Renal cortical epithelial cell (primary cell): Measurements from ENCODE around the gene PPM1G. TPM values are rescaled to one million over a fixed set of nuclear protein-coding genes. Genes with fewer than 3 reads are reported as not detected.
"Not testable (repeated sequence)": the region's sequence is repeated elsewhere in the genome, so short reads cannot be mapped to it uniquely, and the experiment has no call there.

Experiments used
- DNase-seq: peaks from one replicate; pipeline ENCODE4 v3.0.0-alpha.2; 2011; ENCODE audit warnings: low read depth
- total RNA-seq: library from RNA; depleted of rRNA; stranded (reverse); fragments of >200 nt; gene quantifications from 2 replicates; pipeline ENCODE4 v1.2.3, GENCODE V29; 2014

PPM1G gene
- total RNA-seq, 1 donor from 2014 or later = 119 TPM

- no peak for DNase-seq
Observed at GRCh38 chr2:27376151-27376865, 33.1 kb downstream of the PPM1G start.

DNA sequence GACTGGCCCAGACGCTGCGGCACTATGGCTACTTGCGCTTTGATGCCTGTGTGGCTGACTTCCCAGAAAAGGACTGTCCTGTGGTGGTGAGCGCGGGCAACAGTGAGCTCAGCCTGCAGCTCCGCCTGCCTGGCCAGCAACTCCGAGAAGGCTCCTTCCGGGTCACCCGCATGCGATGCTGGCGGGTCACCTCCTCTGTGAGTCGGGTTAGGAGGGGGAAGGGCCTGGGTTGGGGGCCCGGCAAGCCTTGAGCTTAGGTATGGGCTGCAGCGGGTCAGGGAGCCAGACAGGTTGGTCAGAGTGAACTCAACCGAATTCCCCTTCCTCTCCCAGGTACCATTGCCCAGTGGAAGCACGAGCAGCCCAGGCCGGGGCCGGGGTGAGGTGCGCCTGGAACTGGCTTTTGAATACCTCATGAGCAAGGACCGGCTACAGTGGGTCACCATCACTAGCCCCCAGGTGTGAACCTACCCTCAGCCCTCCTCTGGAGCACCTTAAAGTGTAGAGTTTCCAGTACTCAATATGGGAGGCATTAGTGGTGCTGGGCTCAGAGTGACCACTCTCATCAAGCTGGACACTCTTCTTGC lies 33.8 kb downstream of the PPM1G start:
- no peak for DNase-seq

GRCh38 chr2:27373567-27373966 lies 35.8 kb downstream of the PPM1G start:
- no peak for DNase-seq

DNA sequence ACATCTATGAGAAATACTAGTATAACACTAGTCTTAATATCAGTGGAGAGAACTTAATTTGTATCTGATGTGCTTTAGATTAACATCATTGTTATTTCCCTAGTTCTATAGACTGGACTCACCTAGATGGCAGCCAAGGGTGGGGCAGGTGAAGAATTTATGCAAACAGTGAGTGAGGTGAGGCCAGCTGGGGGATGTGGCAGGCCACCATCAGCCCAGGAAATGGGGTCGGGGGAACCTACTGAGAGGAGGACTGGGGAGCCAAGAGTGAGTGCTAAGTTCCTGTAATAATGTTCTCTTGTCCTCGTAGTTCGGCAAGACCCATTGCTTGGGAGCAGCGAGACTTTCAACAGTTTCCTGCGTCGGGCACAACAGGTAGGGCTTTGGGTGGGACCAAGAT lies 36.5 kb downstream of the PPM1G start:
- DNase-seq = no peak

GRCh38 chr2:27370816-27371620 lies 38.4 kb downstream of the PPM1G start:
- DNase-seq = peak; percentile 33

DNA sequence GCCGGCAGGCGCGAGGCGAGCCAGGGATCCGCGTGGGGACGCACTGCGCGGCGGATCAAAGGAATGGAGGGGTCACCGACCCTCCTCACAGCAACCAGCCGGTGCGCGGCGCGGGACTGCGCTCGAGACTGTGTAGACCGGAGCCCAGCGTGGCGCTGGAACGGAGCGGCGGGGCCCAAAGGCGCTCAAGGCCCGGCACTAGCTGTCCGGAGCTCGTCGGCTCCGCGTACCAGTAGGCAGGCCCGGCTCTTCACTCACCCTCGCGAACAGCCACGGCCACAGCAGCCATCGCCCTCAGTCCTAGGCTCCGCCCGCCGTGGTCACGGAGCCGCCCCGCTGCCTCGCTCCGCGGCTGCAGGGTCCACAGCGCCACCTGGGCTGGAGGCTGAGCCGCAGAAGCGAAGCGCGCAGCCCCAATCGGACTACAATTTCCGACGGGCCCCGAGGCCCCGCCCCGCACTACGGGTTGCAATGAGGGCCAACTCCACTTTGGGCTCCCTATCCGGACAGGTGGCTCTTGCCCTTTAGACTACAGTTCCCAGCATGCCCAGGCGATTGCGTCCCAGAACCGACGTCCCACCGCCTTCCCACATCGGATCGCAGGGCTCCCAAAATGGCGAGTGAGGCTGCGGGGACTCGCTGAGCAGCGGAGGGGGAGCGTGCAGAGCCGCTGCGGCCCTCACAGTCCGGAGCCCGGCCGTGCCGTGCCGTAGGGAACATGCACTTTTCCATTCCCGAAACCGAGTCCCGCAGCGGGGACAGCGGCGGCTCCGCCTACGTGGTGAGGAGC lies 39.2 kb downstream of the PPM1G start, which contains the start of the genes EIF2B4 and SNX17:
Gene EIF2B4 (minus strand): TSS at position 313 of the 790 bp plus-strand sequence. CDS start 24 bp downstream, at position 289.
Gene SNX17 (plus strand): TSS at position 591 of the 790 bp plus-strand sequence. CDS start 128 bp downstream, at position 719.
- peak; percentile 96 for DNase-seq

GRCh38 chr2:27369471-27370025 lies 39.8 kb downstream of the PPM1G start:
- DNase-seq = peak; percentile 33

DNA sequence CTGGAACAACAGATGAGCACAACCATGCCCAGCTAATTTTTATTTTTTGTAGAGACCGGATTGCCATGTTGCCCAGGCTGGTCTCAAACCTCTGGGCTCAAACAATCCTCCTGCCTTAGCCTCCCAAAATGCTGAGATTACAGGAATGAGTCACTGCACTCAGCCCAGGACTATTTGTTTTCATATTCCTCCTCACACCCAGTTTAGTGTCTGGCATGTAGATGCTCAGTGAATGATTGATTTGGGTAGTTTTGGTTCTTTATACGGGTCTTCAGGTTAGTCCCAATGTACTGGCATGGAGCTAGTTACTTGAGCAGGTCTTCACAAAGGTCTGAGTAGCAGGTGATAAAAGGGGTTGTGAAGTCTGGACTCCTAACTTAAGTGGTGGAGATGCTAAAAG lies 45.5 kb downstream of the PPM1G start:
- no peak for DNase-seq

- no peak for DNase-seq
Observed at GRCh38 chr2:27362678-27363420, 46.5 kb downstream of the PPM1G start.

DNA sequence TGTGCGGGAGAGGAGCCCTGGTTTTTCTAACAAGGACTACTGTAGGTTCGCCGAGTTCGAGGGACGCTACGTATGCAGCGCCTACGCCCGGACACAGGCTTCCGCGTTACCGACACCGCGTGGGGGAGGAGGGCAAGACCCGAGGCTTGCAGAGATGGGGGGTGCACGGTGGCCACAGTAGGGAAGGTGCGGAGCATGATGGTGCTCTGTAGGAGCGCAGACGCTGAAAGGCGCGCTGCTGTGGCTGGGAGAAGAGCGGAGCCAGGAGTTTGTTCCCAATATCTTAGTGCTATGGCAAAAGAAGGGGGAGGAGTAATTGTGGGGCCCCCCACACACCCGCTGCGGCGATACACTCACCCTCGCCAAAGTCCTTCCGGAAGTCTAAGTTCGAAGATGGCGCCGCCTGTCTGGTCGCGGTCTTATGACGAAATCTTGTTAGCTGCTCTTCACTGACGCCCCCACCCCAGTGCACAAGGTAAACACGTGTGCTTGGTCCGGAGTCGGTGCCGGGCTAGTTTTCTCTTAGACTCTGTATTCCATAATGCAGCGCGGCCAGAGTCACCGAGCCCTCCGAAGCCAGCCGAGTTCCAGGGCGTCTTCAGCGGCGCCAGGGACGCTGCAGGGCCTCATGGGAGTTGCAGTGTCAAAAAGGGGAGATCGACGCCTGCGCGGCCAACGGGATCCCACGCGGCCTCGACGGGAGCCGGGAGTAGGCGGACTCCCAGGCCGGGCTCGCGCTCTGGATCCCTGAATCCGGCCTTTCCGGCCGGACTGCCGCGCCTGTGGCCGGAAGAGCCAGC lies 52.8 kb downstream of the PPM1G start, which contains the start of gene GTF3C2:
Gene GTF3C2 (minus strand): TSS at position 383 of the 800 bp plus-strand sequence. CDS start 13,210 bp downstream, outside the sequence.
- peak; percentile 92 for DNase-seq

- peak; percentile 33 for DNase-seq
Observed at GRCh38 chr2:27356056-27356381, 53.4 kb downstream of the PPM1G start.

GRCh38 chr2:27354597-27354927 lies 54.8 kb downstream of the PPM1G start:
- no peak for DNase-seq

GRCh38 chr2:27353762-27354596 lies 55.4 kb downstream of the PPM1G start:
- peak; percentile 20 for DNase-seq

- not testable (repeated sequence) for DNase-seq
Observed at GRCh38 chr2:27353386-27353761, 56.0 kb downstream of the PPM1G start.

GRCh38 chr2:27351802-27352598 lies 57.4 kb downstream of the PPM1G start:
- no peak for DNase-seq

GRCh38 chr2:27350106-27350693 lies 59.2 kb downstream of the PPM1G start:
- DNase-seq = no peak

DNA sequence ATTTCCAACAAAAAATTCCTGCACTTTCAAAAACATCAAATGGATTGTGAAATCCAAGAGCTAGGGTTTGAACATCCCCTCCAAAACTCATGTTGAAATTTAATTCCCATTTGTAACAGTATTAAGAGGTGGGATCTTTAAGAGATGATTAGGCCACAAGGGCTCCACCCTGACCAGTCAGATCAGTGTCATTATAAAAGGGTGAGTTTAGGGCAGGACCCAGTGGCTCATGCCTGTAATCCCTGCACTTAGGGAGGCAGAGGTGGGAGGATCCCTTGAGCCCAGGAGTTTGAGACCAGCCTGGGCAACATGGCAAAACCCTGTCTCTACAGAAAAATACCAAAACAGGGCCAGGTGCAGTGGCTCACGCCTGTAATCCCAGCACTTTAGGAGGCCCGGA lies 61.8 kb downstream of the PPM1G start:
- no peak for DNase-seq

GRCh38 chr2:27336173-27336572 lies 73.2 kb downstream of the PPM1G start:
- DNase-seq = no peak
